Upper lobe of left lung (tissue), 6 donors: ENCODE measurements around the gene ARHGAP15. TPM values are rescaled to one million over a fixed set of nuclear protein-coding genes. Genes with fewer than 3 reads are reported as not detected.

ENCODE experiments used
- ATAC-seq, 2 donors: fragments of 200-7000 bp; cut with Tn5 transposase; one replicate each; pipeline ENCODE4 v1.9.1; 2022; ENCODE audit warnings: mild to moderate bottlenecking in 2 of 2, moderate library complexity in 2 of 2; ENCODE audit not compliant: low FRiP score in 2 of 2
- DNase-seq, 2 donors: peaks; one replicate each; pipeline ENCODE4 v3.0.0-alpha.2; 2019 to 2020
- H3K27ac ChIP-seq, 4 donors: fragments of 200-600 bp; sonication (generic); one replicate each; pipeline ENCODE4 v1.5.1; 2016 to 2019
- H3K27me3 ChIP-seq, 4 donors: fragments of 200-600 bp; sonication (generic); one replicate each; pipeline ENCODE4 v1.5.1; 2017 to 2019
- H3K36me3 ChIP-seq, 4 donors: fragments of 200-600 bp; sonication (generic); one replicate each; pipeline ENCODE4 v1.5.1; 2016 to 2019
- H3K4me1 ChIP-seq, 4 donors: fragments of 200-600 bp; sonication (generic); one replicate each; pipeline ENCODE4 v1.5.1; 2018 to 2019
- H3K4me3 ChIP-seq, 4 donors: fragments of 200-600 bp; sonication (generic); one replicate each; pipeline ENCODE4 v1.5.1; 2017 to 2019; ENCODE audit warnings: mild to moderate bottlenecking in 2 of 4, moderate library complexity in 1 of 4
- H3K9me3 ChIP-seq, 4 donors: fragments of 200-600 bp; sonication (generic); one replicate each; pipeline ENCODE4 v1.5.1; 2018 to 2019
- EP300 ChIP-seq, 4 donors: sonication (generic); formaldehyde crosslinking; IDR thresholded peaks; one replicate each; pipeline ENCODE4 v1.5.1; 2017; ENCODE audit warnings: antibody characterized with exemption in 4 of 4, control low read depth in 2 of 4
- POLR2A ChIP-seq, 4 donors: fragments of 450-650 bp; IDR thresholded peaks; one replicate each; pipeline ENCODE4 v1.5.1; 2016 to 2017; ENCODE audit warnings: antibody characterized with exemption in 4 of 4, mild to moderate bottlenecking in 2 of 4
- POLR2AphosphoS5 ChIP-seq, 2 donors: sonication (generic); formaldehyde crosslinking; IDR thresholded peaks; one replicate each; pipeline ENCODE4 v1.5.1; 2017; ENCODE audit warnings: antibody characterized with exemption in 2 of 2
- WGBS, 2 donors: methylation state at CpG; one replicate each; pipeline ENCODE4 v1.1.5; 2017 to 2018; 5-methylcytosine and 5-hydroxymethylcytosine counted together
- total RNA-seq, 6 donors: library from RNA; depleted of rRNA in 4 of 6; stranded (reverse); fragments of >200 nt in 4 of 6; gene quantifications; one replicate each; pipeline versions ENCODE4 v1.1.0 to v1.2.1, GENCODE V29; 2016 to 2021
- TF ChIP-seq, protein P1 (sequence below), 6 experiments: fragments of 450-650 bp in 4 of 6; fragments of 200-600 bp in 2 of 6; sonication (generic) in 2 of 6; IDR thresholded peaks; one replicate each; pipeline ENCODE4 v1.5.1; 2016 to 2019; ENCODE audit warnings: antibody characterized with exemption in 6 of 6
- donor health status: DM: no; HTN: no; CAD: no; lungs with moderate emphysema.
- donor health status: DM: no; HTN: yes; CAD: no; lungs with severe emphysema.

Gene ARHGAP15
- total RNA-seq, 6 donors from 2014 or later = 11.9 to 57.6 (median 17.5) TPM

GRCh38 chr2:143451642-143452281, 322.5 kb downstream of the ARHGAP15 start:
- Histone ChIP-seq H3K9me3 (no peaks in the 10 kb centered on the region), H3K4me1 (no peaks in the 10 kb centered on the region), H3K27ac (no peak overlapping the region), H3K27me3 (no peaks in the 10 kb centered on the region), H3K36me3 (no peaks in the 10 kb centered on the region), H3K4me3 (no peak overlapping the region)
- no peak for ATAC-seq
- 63 to 64% methylated on average over 4 of the region's 4 CpGs for WGBS, 2 donors
- no peak for DNase-seq
- no peak for TF ChIP-seq POLR2AphosphoS5 (IDR thresholded peaks at IDR 0.05)
- no peak for TF ChIP-seq POLR2A (IDR thresholded peaks at IDR 0.05)
- TF ChIP-seq EP300 (IDR thresholded peaks at IDR 0.05) = no peak
- TF ChIP-seq, protein P1, sequence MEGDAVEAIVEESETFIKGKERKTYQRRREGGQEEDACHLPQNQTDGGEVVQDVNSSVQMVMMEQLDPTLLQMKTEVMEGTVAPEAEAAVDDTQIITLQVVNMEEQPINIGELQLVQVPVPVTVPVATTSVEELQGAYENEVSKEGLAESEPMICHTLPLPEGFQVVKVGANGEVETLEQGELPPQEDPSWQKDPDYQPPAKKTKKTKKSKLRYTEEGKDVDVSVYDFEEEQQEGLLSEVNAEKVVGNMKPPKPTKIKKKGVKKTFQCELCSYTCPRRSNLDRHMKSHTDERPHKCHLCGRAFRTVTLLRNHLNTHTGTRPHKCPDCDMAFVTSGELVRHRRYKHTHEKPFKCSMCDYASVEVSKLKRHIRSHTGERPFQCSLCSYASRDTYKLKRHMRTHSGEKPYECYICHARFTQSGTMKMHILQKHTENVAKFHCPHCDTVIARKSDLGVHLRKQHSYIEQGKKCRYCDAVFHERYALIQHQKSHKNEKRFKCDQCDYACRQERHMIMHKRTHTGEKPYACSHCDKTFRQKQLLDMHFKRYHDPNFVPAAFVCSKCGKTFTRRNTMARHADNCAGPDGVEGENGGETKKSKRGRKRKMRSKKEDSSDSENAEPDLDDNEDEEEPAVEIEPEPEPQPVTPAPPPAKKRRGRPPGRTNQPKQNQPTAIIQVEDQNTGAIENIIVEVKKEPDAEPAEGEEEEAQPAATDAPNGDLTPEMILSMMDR (IDR thresholded peaks at IDR 0.05) = no peak

GRCh38 chr2:143452817-143453451, 323.7 kb downstream of the ARHGAP15 start:
- no peak for ATAC-seq
- WGBS, 2 donors = 73 to 74% methylated on average over 3 of the region's 3 CpGs
- TF ChIP-seq EP300 (IDR thresholded peaks at IDR 0.05) (no peak), POLR2AphosphoS5 (IDR thresholded peaks at IDR 0.05) (no peak), POLR2A (IDR thresholded peaks at IDR 0.05) (no peak)
- TF ChIP-seq, protein P1 (IDR thresholded peaks at IDR 0.05) = no peak

GRCh38 chr2:143453981-143454511, 324.8 kb downstream of the ARHGAP15 start:
- H3K4me3 ChIP-seq = no peak overlapping the region
- no peak for TF ChIP-seq EP300 (IDR thresholded peaks at IDR 0.05)
- no peak for TF ChIP-seq POLR2A (IDR thresholded peaks at IDR 0.05)
- no peak for TF ChIP-seq POLR2AphosphoS5 (IDR thresholded peaks at IDR 0.05)
- TF ChIP-seq, protein P1 (IDR thresholded peaks at IDR 0.05) = no peak
- ATAC-seq = no peak
- no peaks in the 10 kb centered on the region for H3K27me3 ChIP-seq
- 66 to 88% methylated on average over 2 of the region's 2 CpGs for WGBS, 2 donors
- H3K27ac ChIP-seq = no peak overlapping the region
- no peaks in the 10 kb centered on the region for H3K4me1 ChIP-seq
- H3K36me3 ChIP-seq = no peaks in the 10 kb centered on the region
- no peaks in the 10 kb centered on the region for H3K9me3 ChIP-seq
- no peak for DNase-seq

More at GRCh38 chr2:143452817-143453451, 323.7 kb downstream of the ARHGAP15 start:
- Histone ChIP-seq H3K36me3 (no peaks in the 10 kb centered on the region), H3K4me1 (no peaks in the 10 kb centered on the region), H3K27me3 (no peaks in the 10 kb centered on the region), H3K9me3 (no peaks in the 10 kb centered on the region), H3K27ac (no peak overlapping the region), H3K4me3 (no peak overlapping the region)
- DNase-seq = no peak

DNA sequence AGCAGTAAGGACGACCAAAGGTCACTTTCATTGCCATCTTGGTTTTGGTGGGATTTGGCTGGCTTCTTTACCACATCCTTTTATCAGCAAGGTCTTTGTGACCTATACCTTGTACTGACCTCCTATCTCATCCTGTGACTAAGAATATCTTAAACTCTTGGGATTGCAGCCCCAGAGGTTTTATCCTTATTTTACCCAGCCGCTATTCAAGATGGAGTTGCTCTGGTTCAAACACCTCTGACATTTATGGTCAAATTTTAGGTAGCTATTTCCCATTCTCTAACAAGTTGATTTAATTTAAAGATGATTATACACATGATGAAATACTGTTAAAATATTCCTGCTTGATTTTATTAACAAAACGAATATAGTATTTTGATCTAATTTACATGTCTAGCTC, 326.1 kb downstream of the ARHGAP15 start:
- DNase-seq (no peak), ATAC-seq (no peak)
- Histone ChIP-seq H3K4me3 (no peak overlapping the region), H3K27ac (no peak overlapping the region), H3K4me1 (no peaks in the 10 kb centered on the region), H3K27me3 (no peaks in the 10 kb centered on the region), H3K9me3 (no peaks in the 10 kb centered on the region), H3K36me3 (no peaks in the 10 kb centered on the region)
- TF ChIP-seq EP300 (IDR thresholded peaks at IDR 0.05) = no peak
- 83 to 89% methylated on average over 3 of the region's 3 CpGs for WGBS, 2 donors

GRCh38 chr2:143458258-143459190, 329.3 kb downstream of the ARHGAP15 start:
- TF ChIP-seq POLR2A (IDR thresholded peaks at IDR 0.05) = no peak
- TF ChIP-seq EP300 (IDR thresholded peaks at IDR 0.05) = no peak
- TF ChIP-seq, protein P1 (IDR thresholded peaks at IDR 0.05) = no peak
- no peak for TF ChIP-seq POLR2AphosphoS5 (IDR thresholded peaks at IDR 0.05)
- Histone ChIP-seq H3K27me3 (no peaks in the 10 kb centered on the region), H3K27ac (no peak overlapping the region), H3K4me3 (no peak overlapping the region), H3K36me3 (no peaks in the 10 kb centered on the region), H3K9me3 (no peaks in the 10 kb centered on the region), H3K4me1 (no peaks in the 10 kb centered on the region)
- DNase-seq (no peak), ATAC-seq (no peak)
- WGBS, 2 donors = 95 to 97% methylated on average over 7 of the region's 7 CpGs
